T-cell (primary cell): ENCODE data around the gene C15orf39. TPM values are rescaled to one million over a fixed set of nuclear protein-coding genes. Genes with fewer than 3 reads are reported as not detected.
A peak's percentile ranks its signal among the peaks of the same experiment; 100 is the strongest.

ENCODE experiments used
- ATAC-seq, 4 experiments: fragments of 200-7000 bp in 3 of 4; fragments of 150-1000 bp in 1 of 4; cut with Tn5 transposase; replicated peaks in 1 of 4; 1 replicate in 3 of 4; 2 replicates in 1 of 4; pipeline ENCODE4 v1.10.0; 2021; ENCODE audit warnings: moderate library complexity in 3 of 4, mild to moderate bottlenecking in 2 of 4, moderate number of reproducible peaks in 1 of 4
- CTCF ChIA-PET, 2 donors: fragments of 300-600 bp; sonication (Branson Sonifier 250); formaldehyde crosslinking; loops; one replicate each; lab custom pipeline; 2022; ENCODE audit warnings: antibody characterized with exemption in 2 of 2; lab: Charles Lee
- POLR2A ChIA-PET, 2 donors: fragments of 300-600 bp; sonication (Branson Sonifier 250); formaldehyde crosslinking; loops; one replicate each; lab custom pipeline; 2022; ENCODE audit warnings: antibody characterized with exemption in 2 of 2; lab: Charles Lee
- DNase-seq, 35 experiments: peaks; one replicate each; pipeline versions ENCODE4 v3.0.0 to v3.0.0-alpha.2; 2013 to 2023
- H3K27ac ChIP-seq: one replicate; pipeline ENCODE4 v1.5.1; 2013; ENCODE audit warnings: low read length
- H3K27me3 ChIP-seq, 2 experiments: replicated peaks in 1 of 2; 1 replicate in 1 of 2; 2 replicates in 1 of 2; pipeline versions ENCODE4 v1.6.1 to v1.7.0; 2013; ENCODE audit warnings: low read length in 1 of 2, mixed read lengths in 1 of 2; ENCODE audit not compliant: control insufficient read depth in 2 of 2, insufficient read depth in 2 of 2; ENCODE audit errors: extremely low read depth in 1 of 2
- H3K36me3 ChIP-seq, 2 donors: 1 replicate in 1 of 2; 2 replicates in 1 of 2; pipeline versions ENCODE4 v1.6.1 to v1.7.0; 2013; ENCODE audit warnings: low read length in 1 of 2; ENCODE audit not compliant: control insufficient read depth in 2 of 2, insufficient read depth in 1 of 2; ENCODE audit errors: extremely low read depth in 1 of 2
- H3K4me1 ChIP-seq, 2 experiments: 1 replicate in 1 of 2; 2 replicates in 1 of 2; pipeline versions ENCODE4 v1.6.1 to v1.7.0; 2013; ENCODE audit warnings: low read length in 2 of 2, mixed read lengths in 1 of 2; ENCODE audit not compliant: insufficient read depth in 2 of 2, control insufficient read depth in 1 of 2; ENCODE audit errors: extremely low read depth in 1 of 2
- H3K4me3 ChIP-seq, 2 donors: 1 replicate in 1 of 2; 2 replicates in 1 of 2; pipeline versions ENCODE4 v1.5.1 to v1.7.0; 2013; ENCODE audit warnings: mild to moderate bottlenecking in 2 of 2, low read length in 1 of 2, moderate library complexity in 1 of 2; ENCODE audit not compliant: control insufficient read depth in 1 of 2; ENCODE audit errors: extremely low read depth in 1 of 2
- H3K9me3 ChIP-seq: 2 replicates; pipeline ENCODE4 v1.7.0; 2013
- H3K27ac Mint-ChIP-seq, 2 donors: one replicate each; pipeline ENCODE4 v1.8.0; 2020 to 2021; ENCODE audit warnings: mild to moderate bottlenecking in 2 of 2, mixed read lengths in 2 of 2
- H3K27me3 Mint-ChIP-seq, 2 donors: one replicate each; pipeline ENCODE4 v1.8.0; 2021 to 2022; ENCODE audit warnings: mixed read lengths in 2 of 2
- H3K36me3 Mint-ChIP-seq: one replicate; pipeline ENCODE4 v1.8.0; 2021; ENCODE audit warnings: mixed read lengths
- H3K4me1 Mint-ChIP-seq, 3 donors: one replicate each; pipeline ENCODE4 v1.8.0; 2020 to 2022; ENCODE audit warnings: mixed read lengths in 3 of 3, mild to moderate bottlenecking in 1 of 3
- H3K4me3 Mint-ChIP-seq, 3 donors: one replicate each; pipeline ENCODE4 v1.8.0; 2020 to 2022; ENCODE audit warnings: mild to moderate bottlenecking in 3 of 3, mixed read lengths in 3 of 3, moderate library complexity in 3 of 3
- H3K9me3 Mint-ChIP-seq, 3 donors: one replicate each; pipeline ENCODE4 v1.8.0; 2020 to 2022; ENCODE audit warnings: mixed read lengths in 3 of 3
- WGBS: methylation state at CpG from one replicate; pipeline ENCODE4 v1.1.5; 2013; ENCODE audit warnings: missing lambda C conversion rate; ENCODE audit not compliant: insufficient coverage; 5-methylcytosine and 5-hydroxymethylcytosine counted together
- total RNA-seq, 35 experiments: library from RNA in 6 of 35; stranded (reverse) in 6 of 35; fragments of 120-200 nt in 1 of 35; gene quantifications; one replicate each; pipeline versions ENCODE4 v1.2.1 to v1.2.4 and lab custom pipeline; 2013 to 2026

Gene C15orf39
- total RNA-seq, 5 donors from 2014 or later (not counting 1 experiment from before 2014, with no cell fraction given), result 25.2 to 40.3 (median 37.8) TPM

- H3K27me3 Mint-ChIP-seq, result no peaks in the 10 kb centered on the region
- no peak for ATAC-seq
- peaks cover 12 to 43% of the 10 kb centered on the region in 2 experiments for H3K4me1 ChIP-seq
- POLR2A ChIA-PET, result interaction anchor here in 1 of 2 donors (0.6 kb wide), 1 partner anchor 39 kb away, joined by 5 read pairs; no protein-coding TSS in a partner anchor
- no peaks in the 10 kb centered on the region for H3K9me3 Mint-ChIP-seq
- peaks cover 21% of the 10 kb centered on the region for H3K36me3 Mint-ChIP-seq
- H3K4me3 Mint-ChIP-seq, result no peak overlapping the region
- no peak overlapping the region for H3K4me3 ChIP-seq
- CTCF ChIA-PET, result interaction anchor here in 1 of 2 donors (0.6 kb wide), 1 partner anchor 96 kb away, joined by 3 read pairs; no protein-coding TSS in a partner anchor
- H3K4me1 Mint-ChIP-seq, result peaks cover 41 to 51% (median 47%) of the 10 kb centered on the region in 3 donors
- WGBS, result 95% methylated on average over 20 of the region's 20 CpGs
- peaks cover 41 to 66% of the 10 kb centered on the region in 2 donors for H3K36me3 ChIP-seq
- no peak for DNase-seq
- no peak overlapping the region for H3K27ac ChIP-seq
- peaks cover 0 to 2% of the 10 kb centered on the region in 2 experiments for H3K27me3 ChIP-seq
- no peaks in the 10 kb centered on the region for H3K9me3 ChIP-seq
- no peak overlapping the region for H3K27ac Mint-ChIP-seq
Observed at GRCh38 chr15:75207618-75208500, 6.2 kb downstream of the C15orf39 start.

DNA sequence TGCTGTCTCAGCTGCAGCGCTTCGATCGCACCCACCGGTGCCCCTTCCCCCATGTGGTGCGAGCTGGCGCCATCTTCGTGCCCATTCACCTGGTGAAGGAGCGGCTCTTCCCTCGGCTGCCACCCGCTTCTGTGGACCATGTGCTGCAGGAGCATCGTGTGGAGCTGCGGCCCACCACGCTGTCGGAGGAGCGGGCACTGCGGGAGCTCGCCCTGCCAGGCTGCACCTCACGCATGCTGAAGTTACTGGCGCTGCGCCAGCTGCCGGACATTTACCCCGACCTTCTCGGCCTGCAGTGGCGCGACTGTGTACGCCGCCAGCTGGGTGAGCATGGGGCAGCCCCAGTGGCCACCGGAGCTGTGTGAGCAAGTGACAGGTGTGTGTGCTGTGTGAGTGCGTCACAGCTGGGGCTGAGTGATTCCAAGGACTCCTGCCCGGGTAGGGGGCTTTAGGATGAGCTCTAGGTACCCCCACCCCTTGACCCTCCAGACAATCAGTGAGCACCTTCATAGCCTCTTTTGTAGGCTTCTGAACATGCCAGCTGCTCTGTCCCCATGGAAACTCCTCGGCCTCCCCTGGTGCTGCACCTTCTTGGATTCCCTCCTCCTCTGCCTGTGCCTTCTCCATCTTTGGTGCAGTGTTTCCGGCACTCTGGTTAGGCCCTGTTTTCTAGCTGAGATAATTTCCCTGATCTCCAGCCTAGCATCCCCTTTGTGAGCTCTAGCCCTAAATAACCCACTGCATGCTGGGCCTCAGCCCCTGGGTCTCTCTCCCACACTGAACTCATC is 7.0 kb downstream of the C15orf39 start:
- peaks cover 5 to 35% of the 10 kb centered on the region in 2 experiments for H3K4me1 ChIP-seq
- peaks cover 41 to 71% of the 10 kb centered on the region in 2 donors for H3K36me3 ChIP-seq
- no peak for DNase-seq
- Mint-ChIP-seq H3K27me3 (no peaks in the 10 kb centered on the region), H3K4me1 (peaks cover 34 to 45% (median 40%) of the 10 kb centered on the region in 3 donors), H3K9me3 (no peaks in the 10 kb centered on the region), H3K27ac (peak overlapping the region in 1 of 2 donors; percentile 66), H3K4me3 (no peak overlapping the region), H3K36me3 (peaks cover 21% of the 10 kb centered on the region)
- H3K27me3 ChIP-seq, result peaks cover 0 to 2% of the 10 kb centered on the region in 2 experiments
- POLR2A ChIA-PET, result interaction anchor here in 1 of 2 donors (0.5 to 0.6 kb wide), 2 partner anchors 38 to 155 kb away, joined by 5 to 7 read pairs; no protein-coding TSS in a partner anchor
- no peak for ATAC-seq
- H3K4me3 ChIP-seq, result no peak overlapping the region
- H3K9me3 ChIP-seq, result no peaks in the 10 kb centered on the region
- 95% methylated on average over 31 of the region's 32 CpGs for WGBS
- CTCF ChIA-PET, result interaction anchor here (0.6 to 1.0 kb wide), 3 partner anchors 97 to 288 kb away, joined by 3 to 4 read pairs (median 4); partner anchors contain the start of gene PPCDC (in 1 of the 2)
- no peak overlapping the region for H3K27ac ChIP-seq

DNA sequence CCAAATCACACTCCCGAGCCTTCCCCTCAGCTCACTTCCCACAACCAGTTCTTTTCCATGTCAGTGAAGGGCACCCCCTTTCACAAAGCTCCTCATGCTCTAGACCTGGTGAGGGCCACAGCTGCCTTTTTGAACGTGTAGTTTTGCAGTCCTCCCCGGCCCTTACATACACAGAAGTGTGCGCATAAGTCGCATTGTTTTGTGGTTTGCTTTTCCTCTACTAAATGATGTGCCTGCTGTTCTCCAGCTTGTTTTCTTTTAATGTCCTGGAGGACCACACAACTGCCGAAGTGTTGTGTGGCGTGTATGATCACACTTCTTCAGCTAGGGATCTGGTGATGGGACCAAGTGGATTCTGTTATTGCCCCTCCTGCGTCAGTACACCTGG is 7.6 kb downstream of the C15orf39 start:
- no peak overlapping the region for H3K27ac ChIP-seq
- no peaks in the 10 kb centered on the region for H3K9me3 ChIP-seq
- Mint-ChIP-seq H3K36me3 (peaks cover 21% of the 10 kb centered on the region), H3K4me1 (peaks cover 28 to 39% (median 34%) of the 10 kb centered on the region in 3 donors), H3K9me3 (no peaks in the 10 kb centered on the region), H3K4me3 (no peak overlapping the region), H3K27ac (peak overlapping the region in 1 of 2 donors; percentile 66), H3K27me3 (no peaks in the 10 kb centered on the region)
- DNase-seq, result no peak
- no peak overlapping the region for H3K4me3 ChIP-seq
- ChIA-PET POLR2A (interaction anchor here in 1 of 2 donors (0.7 kb wide), 1 partner anchor 201 kb away, joined by 3 read pairs; no protein-coding TSS in a partner anchor), CTCF (interaction anchor here (0.6 to 1.0 kb wide), 2 partner anchors 186 to 287 kb away, joined by 4 read pairs; partner anchors contain the start of gene PPCDC (in 1 of the 2))
- 80% methylated on average over 7 of the region's 8 CpGs for whole genome bisulfite sequencing
- peaks cover 45 to 71% of the 10 kb centered on the region in 2 donors for H3K36me3 ChIP-seq
- peaks cover 0 to 2% of the 10 kb centered on the region in 2 experiments for H3K27me3 ChIP-seq
- peaks cover 0 to 29% of the 10 kb centered on the region in 2 experiments for H3K4me1 ChIP-seq
- ATAC-seq, result no peak

- POLR2A ChIA-PET, result no interaction called here
- H3K27ac ChIP-seq, result no peak overlapping the region
- H3K27me3 ChIP-seq, result peaks cover 0 to 2% of the 10 kb centered on the region in 2 experiments
- Mint-ChIP-seq H3K36me3 (peaks cover 21% of the 10 kb centered on the region), H3K27ac (no peak overlapping the region), H3K9me3 (no peaks in the 10 kb centered on the region), H3K4me3 (no peak overlapping the region), H3K27me3 (no peaks in the 10 kb centered on the region), H3K4me1 (peaks cover 18 to 29% (median 22%) of the 10 kb centered on the region in 3 donors)
- ATAC-seq (no peak), DNase-seq (no peak)
- 44% methylated on average over 3 of the region's 7 CpGs for WGBS
- H3K36me3 ChIP-seq, result peaks cover 50 to 70% of the 10 kb centered on the region in 2 donors
- peaks cover 0 to 20% of the 10 kb centered on the region in 2 experiments for H3K4me1 ChIP-seq
- H3K9me3 ChIP-seq, result no peaks in the 10 kb centered on the region
- CTCF ChIA-PET, result no interaction called here
- no peak overlapping the region for H3K4me3 ChIP-seq
Observed at GRCh38 chr15:75210811-75211230, 9.1 kb downstream of the C15orf39 start.

- no peak for ATAC-seq
- Mint-ChIP-seq H3K4me1 (peaks cover 18 to 29% (median 22%) of the 10 kb centered on the region in 3 donors), H3K4me3 (no peak overlapping the region), H3K9me3 (no peaks in the 10 kb centered on the region), H3K27me3 (no peaks in the 10 kb centered on the region), H3K36me3 (peaks cover 21% of the 10 kb centered on the region), H3K27ac (no peak overlapping the region)
- ChIA-PET POLR2A (interaction anchor here in 1 of 2 donors (0.5 kb wide), 1 partner anchor 393 kb away, joined by 5 read pairs; no protein-coding TSS in a partner anchor), CTCF (no interaction called here)
- H3K9me3 ChIP-seq, result no peaks in the 10 kb centered on the region
- WGBS, result 85% methylated on average over 5 of the region's 9 CpGs
- DNase-seq, result no peak
- H3K4me1 ChIP-seq, result peaks cover 0 to 20% of the 10 kb centered on the region in 2 experiments
- no peak overlapping the region for H3K4me3 ChIP-seq
- H3K27me3 ChIP-seq, result peaks cover 0 to 2% of the 10 kb centered on the region in 2 experiments
- H3K27ac ChIP-seq, result no peak overlapping the region
- peaks cover 46 to 62% of the 10 kb centered on the region in 2 donors for H3K36me3 ChIP-seq
Observed at GRCh38 chr15:75211436-75212199, 9.9 kb downstream of the C15orf39 start.
